Esophagus (tissue), 2 donors: ENCODE data around the gene BCL3. TPM values are rescaled to one million over a fixed set of nuclear protein-coding genes. Genes with fewer than 3 reads are reported as not detected.
A peak's percentile ranks its signal among the peaks of the same experiment; 100 is the strongest.
"Not testable (repeated sequence)": the region's sequence is repeated elsewhere in the genome, so short reads cannot be mapped to it uniquely, and the experiment has no call there.

Source experiments
- H3K27ac ChIP-seq, 2 donors: one replicate each; pipeline ENCODE4 v1.5.1; 2013; ENCODE audit warnings: low read depth in 2 of 2, mild to moderate bottlenecking in 2 of 2, inconsistent platforms in 1 of 2, low read length in 1 of 2, moderate library complexity in 1 of 2
- H3K27me3 ChIP-seq, 2 donors: one replicate each; pipeline ENCODE4 v1.6.1; 2013; ENCODE audit warnings: low read length in 2 of 2, control low read depth in 1 of 2, mild to moderate bottlenecking in 1 of 2; ENCODE audit not compliant: insufficient read depth in 2 of 2, control insufficient read depth in 1 of 2
- H3K36me3 ChIP-seq, 2 donors: one replicate each; pipeline ENCODE4 v1.6.1; 2013; ENCODE audit warnings: low read length in 1 of 2; ENCODE audit not compliant: control insufficient read depth in 2 of 2, insufficient read depth in 2 of 2
- H3K4me1 ChIP-seq, 2 donors: one replicate each; pipeline ENCODE4 v1.6.1; 2013; ENCODE audit warnings: low read length in 1 of 2; ENCODE audit not compliant: control insufficient read depth in 2 of 2, insufficient read depth in 2 of 2
- H3K4me3 ChIP-seq, 2 donors: one replicate each; pipeline ENCODE4 v1.5.1; 2013; ENCODE audit warnings: low read length in 2 of 2, mild to moderate bottlenecking in 2 of 2, low read depth in 1 of 2, moderate library complexity in 1 of 2
- H3K9me3 ChIP-seq, 2 donors: one replicate each; pipeline ENCODE4 v1.6.1; 2013; ENCODE audit warnings: mild to moderate bottlenecking in 2 of 2, low read depth in 1 of 2, low read length in 1 of 2, moderate library complexity in 1 of 2; ENCODE audit not compliant: control insufficient read depth in 2 of 2, insufficient read depth in 1 of 2
- WGBS, 2 donors: extraction: QIAGEN DNeasy Blood & Tissue Kit; methylation state at CpG; one replicate each; pipeline ENCODE4 v1.1.7; 2013; 5-methylcytosine and 5-hydroxymethylcytosine counted together
- polyA plus RNA-seq, 2 donors: library from polyadenylated mRNA; stranded (reverse); fragments of 200-250 nt; gene quantifications; one replicate each; pipeline ENCODE4 v1.2.3, GENCODE V29; 2013
- donor health status: healthy with polysubstance abuse.
- donor health status: Bipolar disorder and iron deficiency.

The BCL3 gene
- polyA plus RNA-seq, 2 donors = 64.5 to 107 TPM

GRCh38 chr19:44707794-44708193 is 40.7 kb upstream of the BCL3 start:
- H3K27me3 ChIP-seq = no peaks in the 10 kb centered on the region
- H3K36me3 ChIP-seq = no peaks in the 10 kb centered on the region
- no peaks in the 10 kb centered on the region for H3K9me3 ChIP-seq
- no peaks in the 10 kb centered on the region for H3K4me1 ChIP-seq
- 94 to 95% methylated on average over 20 of the region's 20 CpGs for WGBS, 2 donors
- no peak overlapping the region for H3K27ac ChIP-seq
- no peak overlapping the region for H3K4me3 ChIP-seq

- no peaks in the 10 kb centered on the region for H3K36me3 ChIP-seq
- no peaks in the 10 kb centered on the region for H3K4me1 ChIP-seq
- H3K27me3 ChIP-seq = no peaks in the 10 kb centered on the region
- no peak overlapping the region for H3K4me3 ChIP-seq
- no peak overlapping the region for H3K27ac ChIP-seq
- WGBS, 2 donors = 74 to 84% methylated on average over 5 of the region's 5 CpGs
- H3K9me3 ChIP-seq = no peaks in the 10 kb centered on the region
These were observed 39.6 kb upstream of the BCL3 start for GRCh38 chr19:44708940-44709339.

GRCh38 chr19:44709434-44710266 is 38.9 kb upstream of the BCL3 start:
- H3K9me3 ChIP-seq, H3K4me1 ChIP-seq, H3K36me3 ChIP-seq, H3K27me3 ChIP-seq, H3K4me3 ChIP-seq, H3K27ac ChIP-seq: not testable (repeated sequence)
- 87 to 89% methylated on average over 3 to 4 of the region's 4 CpGs for WGBS, 2 donors

- Histone ChIP-seq H3K9me3 (peaks cover 0 to 5% of the 10 kb centered on the region in 2 donors), H3K27me3 (no peaks in the 10 kb centered on the region), H3K36me3 (no peaks in the 10 kb centered on the region), H3K27ac (no peak overlapping the region), H3K4me3 (no peak overlapping the region), H3K4me1 (no peaks in the 10 kb centered on the region)
- 75 to 76% methylated on average over 14 of the region's 14 CpGs for WGBS, 2 donors
These were observed 38.0 kb upstream of the BCL3 start for GRCh38 chr19:44710483-44710882.

- no peaks in the 10 kb centered on the region for H3K27me3 ChIP-seq
- peaks cover 0 to 5% of the 10 kb centered on the region in 2 donors for H3K9me3 ChIP-seq
- no peak overlapping the region for H3K27ac ChIP-seq
- 59 to 65% methylated on average over 4 of the region's 4 CpGs for WGBS, 2 donors
- no peak overlapping the region for H3K4me3 ChIP-seq
- H3K4me1 ChIP-seq = no peaks in the 10 kb centered on the region
- H3K36me3 ChIP-seq = no peaks in the 10 kb centered on the region
These were observed 35.5 kb upstream of the BCL3 start for GRCh38 chr19:44712864-44713515.

- Histone ChIP-seq H3K27me3 (no peaks in the 10 kb centered on the region), H3K27ac (no peak overlapping the region), H3K4me1 (peaks cover 6 to 8% of the 10 kb centered on the region in 2 donors), H3K4me3 (no peak overlapping the region), H3K9me3 (peaks cover 0 to 5% of the 10 kb centered on the region in 2 donors), H3K36me3 (no peaks in the 10 kb centered on the region)
- WGBS, 2 donors = 44 to 49% methylated on average over 2 of the region's 2 CpGs
These were observed 33.8 kb upstream of the BCL3 start for GRCh38 chr19:44714597-44715169.

- H3K27me3 ChIP-seq = no peaks in the 10 kb centered on the region
- peaks cover 0 to 5% of the 10 kb centered on the region in 2 donors for H3K9me3 ChIP-seq
- H3K36me3 ChIP-seq = no peaks in the 10 kb centered on the region
- WGBS, 2 donors = 87 to 89% methylated on average over 6 of the region's 6 CpGs
- H3K4me3 ChIP-seq = no peak overlapping the region
- H3K27ac ChIP-seq = no peak overlapping the region
- peaks cover 6 to 8% of the 10 kb centered on the region in 2 donors for H3K4me1 ChIP-seq
These were observed 30.9 kb upstream of the BCL3 start for GRCh38 chr19:44717603-44718002.

- Histone ChIP-seq H3K36me3 (no peaks in the 10 kb centered on the region), H3K27ac (peak overlapping the region; percentile 26 to 28), H3K4me3 (no peak overlapping the region), H3K27me3 (no peaks in the 10 kb centered on the region), H3K9me3 (peaks cover 0 to 5% of the 10 kb centered on the region in 2 donors), H3K4me1 (peaks cover 6 to 8% of the 10 kb centered on the region in 2 donors)
- WGBS, 2 donors = 21 to 30% methylated on average over 11 of the region's 11 CpGs
These were observed 29.9 kb upstream of the BCL3 start for GRCh38 chr19:44718441-44719261.

- Histone ChIP-seq H3K36me3 (no peaks in the 10 kb centered on the region), H3K9me3 (peaks cover 0 to 5% of the 10 kb centered on the region in 2 donors), H3K4me1 (peaks cover 6 to 11% of the 10 kb centered on the region in 2 donors), H3K27me3 (no peaks in the 10 kb centered on the region), H3K27ac (no peak overlapping the region), H3K4me3 (no peak overlapping the region)
- WGBS, 2 donors = 69 to 77% methylated on average over 8 of the region's 8 CpGs
These were observed 29.2 kb upstream of the BCL3 start for GRCh38 chr19:44719262-44719701.
